ENCODE results near the gene UGT1A9. TPM values are rescaled to one million over a fixed set of nuclear protein-coding genes. Genes with fewer than 3 reads are reported as not detected.
A peak's percentile ranks its signal among the peaks of the same experiment; 100 is the strongest.
"Not testable (repeated sequence)": the region's sequence is repeated elsewhere in the genome, so short reads cannot be mapped to it uniquely, and the experiment has no call there.

UGT1A9 gene
- total and polyA plus RNA-seq, 2 of the 13 experiments (the other 11 are each of a cell fraction or from before 2014, with no cell fraction given), result 0.07 TPM; not detected in 1

GRCh38 chr2:233736868-233737653 lies 65.4 kb downstream of the UGT1A9 start:
- BruUV-seq (replicated peaks); intact Hi-C loops (cut with micrococcal nuclease; ENCODE audit: unreplicated experiment); H3K79me2 ChIP-seq (ENCODE audit: insufficient read depth, low read length); CTCF ChIA-PET (ENCODE audit: low intra/inter-chr PET ratio, low total read pairs); in situ Hi-C loops (cut with HindIII; ENCODE audit: extremely low pct_ligation_motif_present, low pct_unique_long_range_greater_than_20kb); H3K36me3 ChIP-seq (replicated peaks in 1 of 2; ENCODE audit: control insufficient read depth in 1 of 2, insufficient read depth in 2 of 2, low read length in 2 of 2); H4K20me1 ChIP-seq (ENCODE audit: insufficient read depth, low read length); H3K9me3 ChIP-seq (ENCODE audit: low read length); H3K9ac ChIP-seq (ENCODE audit: insufficient read depth, low read depth, low read length): not testable (repeated sequence)
- Histone ChIP-seq H3K27ac (ENCODE audit: extremely low read length, insufficient read depth, low read length) (peak overlapping the region; percentile 72), H3K4me2 (ENCODE audit: low read depth, low read length) (peak overlapping the region; percentile 72), H2AFZ (ENCODE audit: low read length) (peak overlapping the region; percentile 75), H3K4me1 (ENCODE audit: insufficient read depth, low read length) (peaks cover 57% of the 10 kb centered on the region), H3K27me3 (ENCODE audit: control insufficient read depth in 1 of 2, insufficient read depth in 2 of 2, low read length in 2 of 2) (peaks cover 0 to 20% of the 10 kb centered on the region in 2 experiments; a peak in 2 of 5 replicates), H3K4me3 (replicated peaks in 1 of 3; ENCODE audit: insufficient read depth in 1 of 3, low read depth in 2 of 3, low read length in 3 of 3) (peak overlapping the region; percentile 3 to 47 (median 21); a peak in 5 of 6 replicates)
- peak; percentile 50 for FAIRE-seq
- POLR2A ChIA-PET, result interaction anchor here (0.7 to 1.3 kb wide), 3 partner anchors 8 to 243 kb away, joined by 3 to 6 read pairs (median 3); partner anchors contain the start of gene UGT1A3
- ATAC-seq, result peak; percentile 99
- peak; percentile 80 for DNase-seq (ENCODE audit: low spot score)
- 35% methylated on average over 13 of the region's 14 CpGs for WGBS (ENCODE audit: low lambda C conversion rate)
- TF ChIP-seq ZNF563 (CRISPR knock-in tag; IDR thresholded peaks at IDR 0.05) (peak; percentile 89), KMT2B (CRISPR knock-in tag; IDR thresholded peaks at IDR 0.05) (peak; percentile 36; the same call in 1 of the 2 replicates), ELF1 (CRISPR knock-in tag; IDR thresholded peaks at IDR 0.05) (peak; percentile 85), ZNF614 (CRISPR knock-in tag; IDR thresholded peaks at IDR 0.05; ENCODE audit: borderline replicate concordance) (peak; percentile 39; the same call in 1 of the 2 replicates), PRDM10 (CRISPR knock-in tag; IDR thresholded peaks at IDR 0.05; ENCODE audit: low read depth) (peak; percentile 52; the same call in 1 of the 2 replicates), ZNF691 (CRISPR knock-in tag; IDR thresholded peaks at IDR 0.05; ENCODE audit: borderline replicate concordance, low read depth) (peak; percentile 22; the same call in 1 of the 2 replicates), ZNF12 (CRISPR knock-in tag; IDR thresholded peaks at IDR 0.05) (0 out of 2 replicates have a peak, but pooled peaks have one; percentile 20), ZNF556 (CRISPR knock-in tag; IDR thresholded peaks at IDR 0.05; ENCODE audit: borderline replicate concordance) (peak; percentile 81), TBX3 (IDR thresholded peaks at IDR 0.05; ENCODE audit: borderline replicate concordance) (peak; percentile 38; the same call in 1 of the 2 replicates), MIXL1 (CRISPR knock-in tag; IDR thresholded peaks at IDR 0.05) (peak; percentile 21; the same call in 1 of the 2 replicates), SOX5 (CRISPR knock-in tag; IDR thresholded peaks at IDR 0.05; ENCODE audit: borderline replicate concordance) (peak; percentile 67), KAT8 (CRISPR knock-in tag; IDR thresholded peaks at IDR 0.05) (peak; percentile 86), ZNF687 (CRISPR knock-in tag; IDR thresholded peaks at IDR 0.05) (peak; percentile 80), ZSCAN21 (CRISPR knock-in tag; IDR thresholded peaks at IDR 0.05; ENCODE audit: borderline replicate concordance) (peak; percentile 71; the same call in 1 of the 2 replicates)
